DOHH2 (cell line): Measurements from ENCODE around the gene NEDD1.

Experiments used
- H3F3A ChIP-seq: fragments of 200-600 bp; sonication (generic), shearing (Covaris generic); 2 replicates; pipeline ENCODE4 v1.6.0; 2016; ENCODE audit warnings: antibody characterized with exemption, mild to moderate bottlenecking; ENCODE audit not compliant: control insufficient read depth, insufficient read depth
- H3K27ac ChIP-seq: fragments of 200-600 bp; sonication (generic); 2 replicates; pipeline ENCODE4 v1.5.1; 2014; ENCODE audit warnings: low read depth, mild to moderate bottlenecking, low read length, moderate library complexity
- H3K27me3 ChIP-seq: fragments of 200-600 bp; sonication (generic); 2 replicates; pipeline ENCODE4 v1.6.1; 2014; ENCODE audit warnings: mild to moderate bottlenecking, low read length, mixed read lengths; ENCODE audit not compliant: control insufficient read depth
- H3K36me3 ChIP-seq: fragments of 200-600 bp; sonication (generic); 2 replicates; pipeline ENCODE4 v1.6.1; 2014; ENCODE audit warnings: mild to moderate bottlenecking, low read length, moderate library complexity, mixed read lengths; ENCODE audit not compliant: control insufficient read depth
- H3K4me1 ChIP-seq: fragments of 200-600 bp; sonication (generic); 2 replicates; pipeline ENCODE4 v1.6.1; 2014; ENCODE audit warnings: mild to moderate bottlenecking, low read length, mixed read lengths; ENCODE audit not compliant: control insufficient read depth
- H3K4me2 ChIP-seq: fragments of 200-600 bp; sonication (generic); 2 replicates; pipeline ENCODE4 v1.6.0; 2014; ENCODE audit warnings: mild to moderate bottlenecking, low read length, moderate library complexity
- H3K4me3 ChIP-seq: fragments of 200-600 bp; sonication (generic); 2 replicates; pipeline ENCODE4 v1.5.1; 2014; ENCODE audit warnings: mild to moderate bottlenecking, low read length, mixed read lengths
- H3K79me2 ChIP-seq: fragments of 200-600 bp; sonication (generic); 2 replicates; pipeline ENCODE4 v1.6.1; 2014; ENCODE audit warnings: mild to moderate bottlenecking, low read length, mixed read lengths; ENCODE audit not compliant: control insufficient read depth
- H3K9me2 ChIP-seq: fragments of 200-600 bp; sonication (generic); replicated peaks from 2 replicates; pipeline ENCODE4 v1.6.1; 2014; ENCODE audit warnings: mild to moderate bottlenecking, low read length, mixed read lengths; ENCODE audit not compliant: control insufficient read depth
- H3K9me3 ChIP-seq: fragments of 200-600 bp; sonication (generic); 2 replicates; pipeline ENCODE4 v1.6.1; 2014; ENCODE audit warnings: antibody characterized with exemption, low read length, mixed read lengths; ENCODE audit not compliant: control insufficient read depth, insufficient read depth
- H4K20me1 ChIP-seq: fragments of 200-600 bp; sonication (generic); 2 replicates; pipeline ENCODE4 v1.6.0; 2014; ENCODE audit warnings: low read depth, mild to moderate bottlenecking, antibody characterized with exemption, low read length, moderate library complexity; ENCODE audit not compliant: control insufficient read depth, insufficient read depth
- EZH2phosphoT487 ChIP-seq: fragments of 200-600 bp; sonication (generic); IDR thresholded peaks from 2 replicates; pipeline ENCODE4 v1.6.1; 2017; ENCODE audit warnings: borderline replicate concordance, mild to moderate bottlenecking, antibody characterized with exemption, low read length, moderate library complexity, mixed read lengths
- TF ChIP-seq, protein P1 (sequence below): fragments of 200-600 bp; sonication (generic); IDR thresholded peaks from one replicate; pipeline ENCODE4 v1.5.1; 2014; ENCODE audit warnings: antibody characterized with exemption, mild to moderate bottlenecking, low read depth, low read length; ENCODE audit not compliant: poor library complexity, severe bottlenecking

The NEDD1 gene

DNA sequence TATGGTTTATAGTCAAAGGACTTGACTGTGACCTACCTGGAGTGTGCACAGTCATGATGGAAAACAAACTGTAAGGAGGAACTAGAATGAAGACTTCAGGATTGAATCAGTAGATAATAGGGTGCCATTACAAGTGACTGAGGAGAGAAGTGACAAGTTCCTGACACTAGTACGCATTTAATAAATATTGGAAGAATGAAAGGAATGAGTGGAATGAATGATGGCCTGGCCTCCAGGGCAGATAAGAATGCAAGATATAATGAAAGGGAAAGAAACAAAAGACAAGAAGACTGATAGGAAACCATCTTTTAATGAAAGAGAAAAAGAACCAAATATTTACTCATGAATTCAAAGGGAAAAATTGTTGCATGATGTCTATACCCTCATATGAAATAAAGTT, 44.7 kb upstream of the NEDD1 start:
- no peaks in the 10 kb centered on the region; the same call in 1 of the 2 replicates for H3K9me3 ChIP-seq
- no peaks in the 10 kb centered on the region for H3K9me2 ChIP-seq
- TF ChIP-seq, protein P1, sequence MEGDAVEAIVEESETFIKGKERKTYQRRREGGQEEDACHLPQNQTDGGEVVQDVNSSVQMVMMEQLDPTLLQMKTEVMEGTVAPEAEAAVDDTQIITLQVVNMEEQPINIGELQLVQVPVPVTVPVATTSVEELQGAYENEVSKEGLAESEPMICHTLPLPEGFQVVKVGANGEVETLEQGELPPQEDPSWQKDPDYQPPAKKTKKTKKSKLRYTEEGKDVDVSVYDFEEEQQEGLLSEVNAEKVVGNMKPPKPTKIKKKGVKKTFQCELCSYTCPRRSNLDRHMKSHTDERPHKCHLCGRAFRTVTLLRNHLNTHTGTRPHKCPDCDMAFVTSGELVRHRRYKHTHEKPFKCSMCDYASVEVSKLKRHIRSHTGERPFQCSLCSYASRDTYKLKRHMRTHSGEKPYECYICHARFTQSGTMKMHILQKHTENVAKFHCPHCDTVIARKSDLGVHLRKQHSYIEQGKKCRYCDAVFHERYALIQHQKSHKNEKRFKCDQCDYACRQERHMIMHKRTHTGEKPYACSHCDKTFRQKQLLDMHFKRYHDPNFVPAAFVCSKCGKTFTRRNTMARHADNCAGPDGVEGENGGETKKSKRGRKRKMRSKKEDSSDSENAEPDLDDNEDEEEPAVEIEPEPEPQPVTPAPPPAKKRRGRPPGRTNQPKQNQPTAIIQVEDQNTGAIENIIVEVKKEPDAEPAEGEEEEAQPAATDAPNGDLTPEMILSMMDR, result no peak
- TF ChIP-seq EZH2phosphoT487, result no peak
- H3K79me2 ChIP-seq, result no peaks in the 10 kb centered on the region
- no peak overlapping the region for H3K4me3 ChIP-seq
- no peak overlapping the region for H3K27ac ChIP-seq
- no peak overlapping the region for H3K4me2 ChIP-seq
- H3K27me3 ChIP-seq, result 0 out of 2 replicates have a peak, but pooled peaks cover 3% of the 10 kb centered on the region
- H3K4me1 ChIP-seq, result peaks cover 14% of the 10 kb centered on the region
- H4K20me1 ChIP-seq, result no peaks in the 10 kb centered on the region
- no peaks in the 10 kb centered on the region for H3F3A ChIP-seq
- H3K36me3 ChIP-seq, result no peaks in the 10 kb centered on the region

DNA sequence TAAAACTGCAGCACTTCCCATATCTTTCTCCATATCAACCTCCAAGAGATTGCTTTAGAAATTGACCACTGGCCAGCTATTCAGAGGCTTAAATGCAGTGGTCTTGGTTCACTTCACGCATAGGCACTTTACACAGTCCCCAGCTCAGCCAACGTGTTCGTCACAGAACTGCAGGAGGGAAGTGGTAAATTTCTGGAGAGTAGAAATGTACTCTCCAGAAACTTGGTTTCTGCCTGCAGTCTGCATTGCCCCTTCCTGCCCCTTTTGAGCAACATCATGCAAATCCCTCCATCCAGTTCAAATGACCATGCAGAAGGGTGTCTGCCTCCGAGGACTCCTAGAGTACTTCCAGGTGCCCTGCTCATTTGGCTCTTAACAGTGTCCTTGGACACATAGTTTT, 42.7 kb upstream of the NEDD1 start:
- TF ChIP-seq, protein P1, result no peak
- TF ChIP-seq EZH2phosphoT487, result no peak
- no peaks in the 10 kb centered on the region for H4K20me1 ChIP-seq

DNA sequence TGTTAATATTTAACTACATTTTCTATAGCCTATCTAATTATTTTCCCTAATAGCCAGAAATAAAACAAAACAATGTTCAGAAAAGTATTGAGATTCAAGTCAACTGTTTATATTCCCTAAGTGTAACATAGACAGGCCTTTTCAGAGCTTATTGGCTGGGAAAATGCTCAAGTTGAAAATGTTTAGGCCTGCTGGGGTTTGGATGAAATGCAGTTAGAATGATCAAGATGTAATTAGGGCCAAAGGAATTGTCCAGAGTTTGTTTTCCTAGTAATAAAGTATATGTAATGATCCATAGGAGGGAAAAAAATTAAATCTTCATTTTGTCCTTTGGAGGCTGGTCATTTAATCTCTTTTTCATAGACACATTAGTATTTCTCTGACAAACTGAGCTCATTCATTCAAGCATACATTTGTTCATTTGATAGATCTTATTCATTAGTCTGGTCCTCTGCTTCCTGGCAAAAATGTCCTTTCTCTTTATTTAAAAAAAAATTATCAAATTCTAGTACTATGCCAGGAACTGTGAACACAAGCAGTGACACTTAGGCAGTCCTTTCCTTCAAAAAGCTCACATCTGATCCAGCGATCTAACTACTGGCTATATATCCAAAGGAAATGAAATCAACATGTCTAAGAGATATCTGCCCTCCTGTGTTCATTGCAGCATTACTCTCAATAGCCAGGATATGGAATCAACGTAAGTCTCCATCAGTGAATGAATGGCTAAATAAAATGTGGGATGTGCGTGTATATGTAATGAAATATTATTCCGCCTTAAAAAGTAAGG, 40.1 kb upstream of the NEDD1 start:
- Histone ChIP-seq H3K36me3 (no peaks in the 10 kb centered on the region), H3F3A (no peaks in the 10 kb centered on the region), H3K4me3 (no peak overlapping the region), H3K27ac (no peak overlapping the region), H3K9me3 (no peaks in the 10 kb centered on the region), H4K20me1 (no peaks in the 10 kb centered on the region), H3K27me3 (0 out of 2 replicates have a peak, but pooled peaks cover 3% of the 10 kb centered on the region), H3K4me1 (no peaks in the 10 kb centered on the region), H3K4me2 (no peak overlapping the region), H3K9me2 (no peaks in the 10 kb centered on the region), H3K79me2 (no peaks in the 10 kb centered on the region)
- TF ChIP-seq EZH2phosphoT487, result no peak
- TF ChIP-seq, protein P1, result no peak

More for the DNA sequence above, 42.7 kb upstream of the NEDD1 start:
- no peaks in the 10 kb centered on the region for H3K4me1 ChIP-seq
- no peaks in the 10 kb centered on the region for H3K36me3 ChIP-seq
- no peak overlapping the region for H3K4me2 ChIP-seq
- H3K79me2 ChIP-seq, result no peaks in the 10 kb centered on the region
- H3K4me3 ChIP-seq, result no peak overlapping the region
- H3F3A ChIP-seq, result no peaks in the 10 kb centered on the region
- H3K27ac ChIP-seq, result no peak overlapping the region
- 0 out of 2 replicates have a peak, but pooled peaks cover 3% of the 10 kb centered on the region for H3K27me3 ChIP-seq
- H3K9me2 ChIP-seq, result no peaks in the 10 kb centered on the region
- no peaks in the 10 kb centered on the region for H3K9me3 ChIP-seq
